WTC11 (cell line): ENCODE data around the gene OR2L3. TPM values are rescaled to one million over a fixed set of nuclear protein-coding genes. Genes with fewer than 3 reads are reported as not detected.

Experiments
- total RNA-seq: library from RNA; stranded (reverse); gene quantifications from 3 replicates; pipeline ENCODE4 v1.2.3, GENCODE V29; 2021

The OR2L3 gene
- total RNA-seq, 1 experiment from 2014 or later: not detected

Other genes with a start within 250 kb of the OR2L3 start
- 0.17 to 0.18 TPM in 2 of 3 replicates, not detected in the other for gene OR14A16, start 222.7 kb upstream of the OR2L3 start, total RNA-seq
- not detected in 3 replicates for gene OR11L1, start 204.9 kb upstream of the OR2L3 start, total RNA-seq
- 1.0 to 1.9 TPM (median 1.6 TPM) in 3 replicates for gene TRIM58, start 189.6 kb upstream of the OR2L3 start, total RNA-seq
- gene OR2W3, start 151.2 kb upstream of the OR2L3 start, total RNA-seq: 0.17 to 0.41 TPM (median 0.32 TPM) in 3 replicates
- not detected in 3 replicates for gene OR2T8, start 126.6 kb upstream of the OR2L3 start, total RNA-seq
- not detected in 3 replicates for gene OR2AJ1, start 121.9 kb upstream of the OR2L3 start, total RNA-seq
- not detected in 3 replicates for gene OR2L8, start 98.0 kb upstream of the OR2L3 start, total RNA-seq
- gene OR2AK2, start 81.6 kb upstream of the OR2L3 start, total RNA-seq: not detected in 3 replicates
- not detected in 3 replicates for gene OR2L5, start 33.2 kb upstream of the OR2L3 start, total RNA-seq
- gene OR2L2, start 16.8 kb upstream of the OR2L3 start, total RNA-seq: 0.05 TPM in 1 of 3 replicates, not detected in the others
- not detected in 3 replicates for gene OR2L13, start 48.3 kb downstream of the OR2L3 start, total RNA-seq
- not detected in 3 replicates for gene OR2M5, start 98.3 kb downstream of the OR2L3 start, total RNA-seq
- not detected in 3 replicates for gene OR2M2, start 128.0 kb downstream of the OR2L3 start, total RNA-seq
- gene OR2M3, start 150.4 kb downstream of the OR2L3 start, total RNA-seq: not detected in 3 replicates
- gene OR2M4, start 184.6 kb downstream of the OR2L3 start, total RNA-seq: not detected in 3 replicates
- not detected in 3 replicates for gene OR2T33, start 231.1 kb downstream of the OR2L3 start, total RNA-seq